ENCODE measurements around the gene RNF212B. TPM values are rescaled to one million over a fixed set of nuclear protein-coding genes. Genes with fewer than 3 reads are reported as not detected.

The RNF212B gene
- total RNA-seq, 4 donors from 2014 or later: 0.59 TPM; not detected in 3

DNA sequence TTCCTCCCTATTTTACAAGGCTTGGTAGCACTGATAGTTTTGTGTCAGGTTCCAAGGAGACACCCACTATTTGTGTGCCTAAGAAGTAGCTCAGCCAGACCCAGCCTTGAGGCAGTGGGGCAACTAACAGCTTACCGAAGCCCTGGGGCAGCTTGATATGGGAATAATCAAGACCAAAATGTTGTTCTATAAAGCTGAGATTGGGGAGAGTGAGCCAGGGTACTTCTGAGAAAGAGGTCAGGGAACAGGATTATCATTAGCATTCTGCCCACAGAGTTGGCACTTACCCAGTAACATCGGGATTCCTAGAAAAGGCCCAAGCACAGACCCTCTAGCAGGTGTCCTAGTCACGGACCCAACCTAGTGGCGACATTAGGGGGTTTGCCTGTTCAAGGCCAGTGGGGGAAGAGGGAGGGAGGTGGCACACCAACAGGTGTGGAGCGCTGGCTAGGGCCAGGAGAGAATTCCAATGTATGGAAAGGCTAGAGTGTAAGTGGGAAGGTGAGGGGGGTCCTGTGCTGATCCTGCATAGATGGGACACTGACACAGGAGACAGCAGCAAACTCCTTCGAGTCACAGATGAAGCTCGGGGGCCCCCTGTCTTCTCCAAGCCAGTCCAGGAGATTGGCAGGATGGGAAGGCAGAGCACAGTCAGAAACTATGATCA, 60.0 kb downstream of the RNF212B start:
- intact Hi-C loops (cut with DNase I; ENCODE audit: low total_unique reads): no loop called here
- DNase-seq (ENCODE audit: low spot score in 2 of 2): no peak
- no peak for TF ChIP-seq POLR2A (IDR thresholded peaks at IDR 0.05)
- TF ChIP-seq, protein P1, sequence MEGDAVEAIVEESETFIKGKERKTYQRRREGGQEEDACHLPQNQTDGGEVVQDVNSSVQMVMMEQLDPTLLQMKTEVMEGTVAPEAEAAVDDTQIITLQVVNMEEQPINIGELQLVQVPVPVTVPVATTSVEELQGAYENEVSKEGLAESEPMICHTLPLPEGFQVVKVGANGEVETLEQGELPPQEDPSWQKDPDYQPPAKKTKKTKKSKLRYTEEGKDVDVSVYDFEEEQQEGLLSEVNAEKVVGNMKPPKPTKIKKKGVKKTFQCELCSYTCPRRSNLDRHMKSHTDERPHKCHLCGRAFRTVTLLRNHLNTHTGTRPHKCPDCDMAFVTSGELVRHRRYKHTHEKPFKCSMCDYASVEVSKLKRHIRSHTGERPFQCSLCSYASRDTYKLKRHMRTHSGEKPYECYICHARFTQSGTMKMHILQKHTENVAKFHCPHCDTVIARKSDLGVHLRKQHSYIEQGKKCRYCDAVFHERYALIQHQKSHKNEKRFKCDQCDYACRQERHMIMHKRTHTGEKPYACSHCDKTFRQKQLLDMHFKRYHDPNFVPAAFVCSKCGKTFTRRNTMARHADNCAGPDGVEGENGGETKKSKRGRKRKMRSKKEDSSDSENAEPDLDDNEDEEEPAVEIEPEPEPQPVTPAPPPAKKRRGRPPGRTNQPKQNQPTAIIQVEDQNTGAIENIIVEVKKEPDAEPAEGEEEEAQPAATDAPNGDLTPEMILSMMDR (IDR thresholded peaks at IDR 0.05): no peak
- 84 to 86% methylated on average over 7 of the region's 7 CpGs for WGBS, 2 donors
- H3K4me3 ChIP-seq (ENCODE audit: low read depth, poor library complexity, severe bottlenecking): no peak overlapping the region

DNA sequence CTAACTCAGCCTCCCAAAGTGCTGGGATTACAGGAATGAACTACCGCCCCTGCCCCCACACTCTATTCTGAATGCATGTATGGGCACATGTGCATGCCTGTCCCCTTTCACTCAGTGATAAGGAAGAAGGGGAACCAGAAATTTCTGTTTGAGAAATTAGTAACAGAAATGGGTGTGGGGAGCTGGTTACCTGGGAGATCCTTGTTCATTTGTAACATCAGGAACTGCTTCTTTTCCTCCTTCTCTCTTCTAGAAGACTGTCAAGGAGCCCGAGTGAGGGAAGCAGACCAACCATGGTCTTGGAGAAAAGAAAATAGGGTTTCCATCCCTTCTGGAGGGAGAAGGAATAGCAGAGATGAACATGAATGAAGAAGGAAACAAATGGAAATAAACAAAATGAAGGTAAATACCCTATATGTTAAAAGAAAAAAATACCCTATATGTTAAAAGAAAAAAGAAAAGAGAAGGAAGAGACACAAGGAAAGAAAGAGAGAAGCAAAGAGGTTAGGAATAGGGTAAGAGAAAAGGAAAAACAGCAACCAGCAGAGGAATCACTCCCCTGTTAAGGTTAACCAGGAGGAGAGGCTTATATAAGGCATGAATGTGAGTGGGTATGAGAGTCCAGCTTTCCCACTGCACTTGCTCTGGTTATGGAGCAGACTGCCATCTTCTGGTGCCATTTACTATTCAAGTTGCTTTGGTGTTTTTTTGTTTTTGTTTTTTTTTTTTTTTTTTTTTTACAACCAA, 61.6 kb downstream of the RNF212B start:
- no peak overlapping the region for H3K4me3 ChIP-seq (ENCODE audit: low read depth, poor library complexity, severe bottlenecking)
- DNase-seq (ENCODE audit: low spot score in 2 of 2): no peak
- intact Hi-C loops (cut with DNase I; ENCODE audit: low total_unique reads): no loop called here
- WGBS, 2 donors: 57 to 58% methylated on average over 2 of the region's 2 CpGs
- TF ChIP-seq, protein P1 (IDR thresholded peaks at IDR 0.05): no peak
- TF ChIP-seq POLR2A (IDR thresholded peaks at IDR 0.05): no peak

DNA sequence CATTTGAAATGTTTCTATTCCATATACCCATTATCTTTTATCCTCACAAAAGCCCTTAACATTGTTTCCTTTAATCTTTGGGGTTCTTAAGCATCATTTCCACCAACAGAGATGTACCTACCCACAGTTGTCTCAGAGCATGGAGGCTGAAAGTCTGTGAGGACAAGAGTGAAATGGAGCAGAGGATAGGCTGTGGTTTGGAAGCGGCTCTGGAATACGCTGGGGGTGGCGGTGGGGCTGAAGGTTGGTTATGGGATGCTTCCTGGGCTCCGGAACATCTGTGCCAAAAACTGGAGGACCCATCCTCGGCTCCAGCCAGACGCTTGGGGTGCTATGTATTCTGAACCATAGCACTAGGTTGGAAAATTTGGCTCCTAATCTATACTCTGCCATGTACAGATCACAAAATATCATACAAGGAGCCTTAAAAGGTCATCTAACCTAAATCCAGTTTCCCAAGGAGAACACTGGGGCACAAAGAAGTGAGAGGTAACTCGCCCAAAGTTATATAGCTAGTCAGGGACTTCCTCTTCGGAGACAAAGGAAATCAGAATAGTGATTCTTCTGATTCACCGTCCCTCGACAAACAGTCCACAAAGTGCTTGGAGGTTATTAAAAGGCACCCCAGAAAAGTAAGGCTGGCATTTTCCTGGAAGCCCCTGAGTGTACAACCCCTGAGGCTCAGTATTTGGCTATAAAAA, 62.4 kb downstream of the RNF212B start:
- no peak for TF ChIP-seq POLR2A (IDR thresholded peaks at IDR 0.05)
- TF ChIP-seq, protein P1 (IDR thresholded peaks at IDR 0.05): no peak
- intact Hi-C loops (cut with DNase I; ENCODE audit: low total_unique reads): no loop called here
- 45 to 53% methylated on average over 10 of the region's 10 CpGs for WGBS, 2 donors
- DNase-seq (ENCODE audit: low spot score in 2 of 2): no peak
- H3K4me3 ChIP-seq (ENCODE audit: low read depth, poor library complexity, severe bottlenecking): peak overlapping the region; percentile 33

DNA sequence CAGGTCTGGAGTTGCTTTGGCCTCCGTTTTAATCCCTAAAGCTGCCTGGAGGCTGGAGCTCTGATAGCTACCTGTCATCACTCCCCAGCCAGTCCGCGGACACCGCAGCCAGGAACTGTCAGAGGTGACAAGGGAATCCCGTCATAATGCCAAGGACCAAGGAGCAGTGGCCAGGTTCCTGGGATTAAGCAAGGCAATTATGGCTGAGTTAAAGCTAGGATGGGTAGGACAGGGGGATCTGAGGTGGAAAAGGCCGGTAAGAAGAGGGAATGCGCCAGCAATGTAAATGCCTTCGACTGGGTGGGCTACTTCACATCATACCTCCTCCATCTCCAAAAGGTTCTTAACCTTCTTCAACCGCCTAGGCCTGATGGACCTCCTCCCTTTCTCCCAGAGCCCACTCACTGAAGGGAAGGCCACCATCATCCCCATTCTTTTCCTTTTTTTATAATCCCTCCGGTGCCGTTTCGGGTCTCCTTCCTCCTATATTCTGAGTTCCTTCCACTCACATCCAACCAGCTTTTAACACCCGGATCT, 63.0 kb downstream of the RNF212B start:
- DNase-seq (ENCODE audit: low spot score in 2 of 2): peak in 1 of 2 donors; percentile 92
- intact Hi-C loops (cut with DNase I; ENCODE audit: low total_unique reads): no loop called here
- WGBS, 2 donors: 0 to 2% methylated on average over 13 of the region's 13 CpGs
- peak overlapping the region; percentile 33 for H3K4me3 ChIP-seq (ENCODE audit: low read depth, poor library complexity, severe bottlenecking)
- TF ChIP-seq POLR2A (IDR thresholded peaks at IDR 0.05): no peak
- TF ChIP-seq, protein P1 (IDR thresholded peaks at IDR 0.05): no peak

DNA sequence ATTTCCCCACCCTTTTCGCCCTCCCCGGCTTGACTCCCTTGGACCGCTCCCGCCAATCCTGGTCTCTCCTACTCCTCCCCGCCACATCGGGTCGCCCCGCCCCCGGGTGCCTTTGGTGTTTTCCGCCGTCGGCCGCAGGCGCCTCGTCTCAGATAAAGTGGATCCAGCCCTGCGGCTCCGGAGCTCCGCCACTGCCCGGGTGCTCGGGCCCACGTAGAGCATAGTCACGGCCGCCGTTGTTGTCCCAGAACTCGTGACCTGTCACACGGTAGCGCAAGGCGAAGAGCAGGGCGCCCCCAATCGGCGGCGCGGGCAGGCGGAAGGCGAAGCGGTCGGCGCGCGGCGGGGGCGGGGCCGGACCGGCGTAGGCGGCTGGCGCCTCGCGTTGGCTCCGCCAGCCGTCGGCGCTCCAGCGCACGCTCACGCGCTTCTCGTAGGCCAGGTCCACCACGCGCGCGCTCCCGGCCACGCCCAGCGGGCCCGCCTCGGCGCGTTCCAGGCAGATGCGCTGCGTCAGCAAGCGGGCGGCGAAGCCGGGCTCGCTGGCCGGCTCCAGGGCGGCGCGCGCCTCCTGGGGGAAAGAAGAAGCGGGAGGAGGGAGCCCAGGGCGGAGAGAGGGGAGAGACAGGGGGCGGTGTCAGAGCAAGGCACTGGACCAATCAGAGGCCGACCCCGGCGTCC, 63.7 kb downstream of the RNF212B start:
- intact Hi-C loops (cut with DNase I; ENCODE audit: low total_unique reads): no loop called here
- peak; percentile 96 to 99 for DNase-seq (ENCODE audit: low spot score in 2 of 2)
- peak overlapping the region; percentile 39 for H3K4me3 ChIP-seq (ENCODE audit: low read depth, poor library complexity, severe bottlenecking)
- 1 to 3% methylated on average over 24 to 75 of the region's 87 CpGs for WGBS, 2 donors
- TF ChIP-seq, protein P1 (IDR thresholded peaks at IDR 0.05): peak in 1 of 3 donors; percentile 77
- peak in 1 of 2 donors; percentile 55 for TF ChIP-seq POLR2A (IDR thresholded peaks at IDR 0.05)

Measured in lower leg skin (tissue), 4 donors.